K562 (cell line): Measurements from ENCODE around the gene TCEA3. TPM values are rescaled to one million over a fixed set of nuclear protein-coding genes. Genes with fewer than 3 reads are reported as not detected.

Experiments used
- ATAC-seq: fragments of 200-7000 bp; cut with Tn5 transposase; 3 replicates; pipeline ENCODE4 v1.9.1; 2020; ENCODE audit warnings: moderate library complexity
- BruUV-seq: library from RNA; stranded (reverse); fragments of 400-500 nt; replicated peaks from 2 replicates; lab custom pipeline; 2021; lab: Mats Ljungman, UMichigan
- CTCF ChIA-PET: fragments of 300-600 bp; formaldehyde crosslinking; extraction: SDS; loops from one replicate; lab custom pipeline; 2021; ENCODE audit warnings: low intra/inter-chr PET ratio; lab: Yijun Ruan, JAX
- POLR2A ChIA-PET: fragments of 300-600, 350-650 bp; sonication (Branson Sonifier 250); formaldehyde crosslinking; extraction: SDS; loops from one replicate; lab custom pipeline; 2021; ENCODE audit warnings: antibody characterized with exemption, inconsistent platforms; lab: Yijun Ruan, JAX
- DNase-seq, 4 experiments: peaks; one replicate each; pipeline versions ENCODE4 v3.0.0 to v3.0.0-alpha.2; 2011 to 2018; ENCODE audit warnings: low spot score in 3 of 4, mixed read lengths in 3 of 4; ENCODE audit errors: extremely low read depth in 1 of 4
- FAIRE-seq: peaks from 2 replicates; lab custom pipeline; 2011; peaks lifted over from hg19 to GRCh38; lab: Jason Lieb, UNC
- H2AFZ ChIP-seq: 2 replicates; pipeline ENCODE4 v1.6.0; 2011; ENCODE audit warnings: low read depth, low read length, control low read depth, inconsistent platforms
- H3K27ac ChIP-seq: fragments of 200-600 bp; 3 replicates; pipeline ENCODE4 v1.8.0; 2011; ENCODE audit warnings: low read depth, mild to moderate bottlenecking, control low read depth, inconsistent platforms, low read length, moderate library complexity, mixed read lengths; ENCODE audit errors: extremely low read depth
- H3K27me3 ChIP-seq, 2 experiments: fragments of 300-600 bp in 1 of 2; 2 replicates in 1 of 2; 3 replicates in 1 of 2; pipeline versions ENCODE4 v1.6.0 to v1.8.0; 2011; ENCODE audit warnings: inconsistent platforms in 2 of 2, low read length in 2 of 2, mild to moderate bottlenecking in 1 of 2, mixed read lengths in 1 of 2, moderate library complexity in 1 of 2; ENCODE audit not compliant: control insufficient read depth in 2 of 2, insufficient read depth in 2 of 2
- H3K36me3 ChIP-seq: fragments of 300-600 bp; 3 replicates; pipeline ENCODE4 v1.8.0; 2011; ENCODE audit warnings: mild to moderate bottlenecking, low read length, inconsistent platforms; ENCODE audit not compliant: control insufficient read depth, insufficient read depth
- H3K4me1 ChIP-seq, 2 experiments: fragments of 200-600 bp in 1 of 2; replicated peaks in 1 of 2; 2 replicates in 1 of 2; 3 replicates in 1 of 2; pipeline versions ENCODE4 v1.5.1 to v1.8.0; 2011; ENCODE audit warnings: inconsistent platforms in 2 of 2, low read length in 2 of 2, mild to moderate bottlenecking in 1 of 2, mixed read lengths in 1 of 2, moderate library complexity in 1 of 2; ENCODE audit not compliant: control insufficient read depth in 2 of 2, insufficient read depth in 2 of 2
- H3K4me2 ChIP-seq: 2 replicates; pipeline ENCODE4 v1.6.1; 2011; ENCODE audit warnings: low read length, control low read depth, inconsistent platforms, mixed read lengths; ENCODE audit not compliant: insufficient read depth
- H3K4me3 ChIP-seq: fragments of 200-600 bp; sonication (generic), shearing (Covaris generic); 2 replicates; pipeline ENCODE4 v1.5.1; 2016; ENCODE audit warnings: control low read depth, inconsistent platforms
- H3K79me2 ChIP-seq: fragments of 200-600 bp; 3 replicates; pipeline ENCODE4 v1.8.0; 2011; ENCODE audit warnings: low read length, inconsistent platforms; ENCODE audit not compliant: control insufficient read depth, insufficient read depth
- H3K9ac ChIP-seq, 2 experiments: 2 replicates each; pipeline versions ENCODE4 v1.6.0 to v1.6.1; 2011; ENCODE audit warnings: low read depth in 2 of 2, low read length in 2 of 2, control low read depth in 1 of 2, inconsistent platforms in 1 of 2, mild to moderate bottlenecking in 1 of 2, mixed read lengths in 1 of 2; ENCODE audit not compliant: insufficient read depth in 1 of 2
- H3K9me1 ChIP-seq: one replicate; pipeline ENCODE4 v1.6.0; 2011; ENCODE audit warnings: inconsistent platforms, mild to moderate bottlenecking, low read length, moderate library complexity; ENCODE audit not compliant: control insufficient read depth, insufficient read depth
- H3K9me3 ChIP-seq: replicated peaks from 2 replicates; pipeline ENCODE4 v1.5.1; 2011; ENCODE audit warnings: low read depth, low read length, inconsistent platforms; ENCODE audit not compliant: control insufficient read depth, insufficient read depth
- H4K20me1 ChIP-seq: replicated peaks from 2 replicates; pipeline ENCODE4 v1.6.1; 2011; ENCODE audit warnings: low read length, inconsistent platforms, mixed read lengths; ENCODE audit not compliant: control insufficient read depth, insufficient read depth
- KLF13 ChIP-seq: fragments of 450-650 bp; IDR thresholded peaks from 2 replicates; pipeline ENCODE4 v1.6.1; 2016; ENCODE audit warnings: missing genetic modification characterization, low read depth, mild to moderate bottlenecking, missing compliant biosample characterization, moderate library complexity, borderline replicate concordance
- TARDBP ChIP-seq: fragments of 450-650 bp; IDR thresholded peaks from 2 replicates; pipeline ENCODE4 v1.6.1; 2016
- ZBTB9 ChIP-seq: fragments of 450-650 bp; formaldehyde crosslinking; IDR thresholded peaks from 2 replicates; pipeline ENCODE4 v1.4.0; 2020; ENCODE audit warnings: mild to moderate bottlenecking, moderate library complexity
- ZC3H8 ChIP-seq: fragments of 450-650 bp; IDR thresholded peaks from 2 replicates; pipeline ENCODE4 v1.6.1; 2017
- ZFP30 ChIP-seq: fragments of 250-450 bp; sonication (Bioruptor Pico); IDR thresholded peaks from 2 replicates; pipeline ENCODE4 v1.8.0; 2022; ENCODE audit warnings: moderate library complexity, mild to moderate bottlenecking, inconsistent platforms, borderline replicate concordance
- WGBS: fragments of 100-300 bp; shearing (Covaris generic); methylation state at CpG from one replicate; pipeline ENCODE4 v1.1.6; 2016; ENCODE audit warnings: low coverage, mixed read lengths; ENCODE audit not compliant: insufficient coverage; ENCODE audit errors: missing lambda C conversion rate; 5-methylcytosine and 5-hydroxymethylcytosine counted together
- in situ Hi-C: fragments of 300-500 bp; cut with MboI; formaldehyde crosslinking; loops from 4 replicates; pipeline ENCODE4 v1.15.0; 2018; ENCODE audit warnings: inconsistent platforms, mixed read lengths
- intact Hi-C: fragments of 100-400 bp; cut with micrococcal nuclease; formaldehyde crosslinking; loops from 2 replicates; pipeline ENCODE4 v1.14.2; 2022
- polyA plus RNA-seq, 8 experiments: library from polyadenylated mRNA; depleted of rRNA in 4 of 8; stranded (reverse) in 5 of 8; unstranded in 3 of 8; fragments of >200 nt; fragmentation: Nextera tagmentation in 2 of 8; fragmentation: Illumina TruSeq in 1 of 8; extraction: Ambion mirVana in 2 of 8; extraction: Trizol in 1 of 8; gene quantifications; 2 replicates each; pipeline versions ENCODE4 v1.2.1 to v1.2.3, GENCODE V29; 2011 to 2014; ENCODE audit warnings: inconsistent platforms in 1 of 8, missing spikeins in 1 of 8
- total RNA-seq, 7 experiments: library from RNA; depleted of rRNA in 6 of 7; stranded (reverse); fragments of >200 nt in 6 of 7; fragmentation: Illumina TruSeq in 2 of 7; extraction: Trizol in 2 of 7; gene quantifications; 2 replicates each; pipeline versions ENCODE4 v1.2.1 to v1.2.3, GENCODE V29; 2011 to 2021; ENCODE audit warnings: low replicate concordance in 1 of 7
- TF ChIP-seq, protein P1 (sequence below), 2 experiments: fragments of 450-650 bp in 1 of 2; IDR thresholded peaks; 2 replicates each; pipeline ENCODE4 v1.6.1; 2011 to 2017; ENCODE audit warnings: low read depth in 2 of 2, antibody characterized with exemption in 1 of 2, borderline replicate concordance in 1 of 2, low read length in 1 of 2, mild to moderate bottlenecking in 1 of 2, mixed read lengths in 1 of 2; ENCODE audit not compliant: control insufficient read depth in 1 of 2
- TF ChIP-seq, protein P2 (sequence below), 2 experiments: fragments of 450-650 bp in 1 of 2; sonication (generic) in 1 of 2; formaldehyde crosslinking in 1 of 2; IDR thresholded peaks in 1 of 2; conservative IDR thresholded peaks in 1 of 2; 2 replicates each; pipeline versions ENCODE4 v1.6.1 to v1.8.1; 2016 to 2023; ENCODE audit warnings: mild to moderate bottlenecking in 2 of 2, moderate library complexity in 2 of 2, inconsistent platforms in 1 of 2, missing genetic modification reagents in 1 of 2

Gene TCEA3
- total and polyA plus RNA-seq, 9 of the 15 experiments (the other 6 are each of a cell fraction or from before 2014, with no cell fraction given), result 0.03 to 0.55 (median 0.36) TPM

DNA sequence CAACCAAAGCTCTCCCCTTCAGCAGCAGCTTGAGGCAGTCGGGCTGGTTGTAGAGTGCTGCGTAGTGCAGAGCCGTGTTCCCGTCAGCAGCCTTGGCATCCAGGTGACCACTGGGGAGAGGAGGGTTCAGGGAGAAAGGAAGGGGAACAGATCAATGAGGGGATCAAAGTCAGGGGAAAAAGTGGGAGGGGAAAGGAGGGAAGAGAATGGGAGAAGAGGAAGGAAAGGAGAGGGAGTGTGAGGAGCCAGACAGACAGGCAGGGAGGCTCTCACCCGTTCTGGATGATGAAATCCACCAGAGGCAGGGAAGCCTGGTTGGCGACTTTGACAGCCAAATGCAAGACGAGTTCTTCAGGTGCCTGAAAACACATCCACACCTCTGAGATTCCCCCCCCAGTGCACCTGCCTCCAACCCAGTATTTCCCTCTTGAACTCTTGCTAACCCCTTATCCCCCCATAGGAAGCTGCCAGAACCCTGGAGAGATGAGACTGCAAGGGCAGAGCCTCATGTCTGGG is 9.8 kb upstream of the TCEA3 start:
- no peak overlapping the region for H3K4me2 ChIP-seq
- FAIRE-seq, result no peak

DNA sequence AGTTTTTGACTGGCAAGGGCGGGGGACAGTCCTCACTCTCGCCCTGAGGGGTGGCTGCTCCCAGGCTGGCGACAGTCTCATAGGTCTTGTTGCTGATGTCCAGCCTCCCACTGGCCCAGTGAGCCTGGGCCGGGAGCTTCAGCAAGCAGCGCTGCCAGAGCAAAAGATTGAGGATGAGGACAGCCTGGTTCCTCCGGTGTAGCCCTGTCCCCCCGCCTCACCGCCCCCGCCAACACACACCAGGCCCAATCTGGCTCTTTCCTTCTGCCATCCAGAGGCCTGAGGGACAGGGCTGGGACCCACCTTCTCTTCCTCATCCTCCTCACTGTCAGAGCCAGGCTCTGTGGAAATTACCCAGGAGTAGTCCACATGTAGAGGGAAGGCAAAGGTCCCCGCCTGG is 8.6 kb upstream of the TCEA3 start:
- Histone ChIP-seq H3K4me2 (no peak overlapping the region), H3K36me3 (peaks cover 47% of the 10 kb centered on the region; the same call in 2 of the 3 replicates), H3K27ac (no peak overlapping the region), H3K9ac (peak overlapping the region in 1 of 2 experiments; percentile 5; a peak in 1 of 4 replicates), H3K9me3 (no peaks in the 10 kb centered on the region), H2AFZ (no peak overlapping the region), H3K4me1 (peaks cover 7 to 24% of the 10 kb centered on the region in 2 experiments; a peak in 4 of 5 replicates), H3K4me3 (no peak overlapping the region), H3K9me1 (no peaks in the 10 kb centered on the region), H3K27me3 (no peaks in the 10 kb centered on the region), H3K79me2 (no peaks in the 10 kb centered on the region), H4K20me1 (no peaks in the 10 kb centered on the region)
- 71% methylated on average over 10 of the region's 10 CpGs for WGBS
- FAIRE-seq, result no peak
- in situ Hi-C loops, result no loop called here
- ChIA-PET CTCF (no interaction called here), POLR2A (interaction anchor here (1.4 kb wide), 1 partner anchor 20 kb away, joined by 4 read pairs; no protein-coding TSS in a partner anchor)
- BruUV-seq, result no TSS peak
- ATAC-seq, result no peak
- no peak for DNase-seq
- intact Hi-C loops, result no loop called here
- TF ChIP-seq, protein P1, sequence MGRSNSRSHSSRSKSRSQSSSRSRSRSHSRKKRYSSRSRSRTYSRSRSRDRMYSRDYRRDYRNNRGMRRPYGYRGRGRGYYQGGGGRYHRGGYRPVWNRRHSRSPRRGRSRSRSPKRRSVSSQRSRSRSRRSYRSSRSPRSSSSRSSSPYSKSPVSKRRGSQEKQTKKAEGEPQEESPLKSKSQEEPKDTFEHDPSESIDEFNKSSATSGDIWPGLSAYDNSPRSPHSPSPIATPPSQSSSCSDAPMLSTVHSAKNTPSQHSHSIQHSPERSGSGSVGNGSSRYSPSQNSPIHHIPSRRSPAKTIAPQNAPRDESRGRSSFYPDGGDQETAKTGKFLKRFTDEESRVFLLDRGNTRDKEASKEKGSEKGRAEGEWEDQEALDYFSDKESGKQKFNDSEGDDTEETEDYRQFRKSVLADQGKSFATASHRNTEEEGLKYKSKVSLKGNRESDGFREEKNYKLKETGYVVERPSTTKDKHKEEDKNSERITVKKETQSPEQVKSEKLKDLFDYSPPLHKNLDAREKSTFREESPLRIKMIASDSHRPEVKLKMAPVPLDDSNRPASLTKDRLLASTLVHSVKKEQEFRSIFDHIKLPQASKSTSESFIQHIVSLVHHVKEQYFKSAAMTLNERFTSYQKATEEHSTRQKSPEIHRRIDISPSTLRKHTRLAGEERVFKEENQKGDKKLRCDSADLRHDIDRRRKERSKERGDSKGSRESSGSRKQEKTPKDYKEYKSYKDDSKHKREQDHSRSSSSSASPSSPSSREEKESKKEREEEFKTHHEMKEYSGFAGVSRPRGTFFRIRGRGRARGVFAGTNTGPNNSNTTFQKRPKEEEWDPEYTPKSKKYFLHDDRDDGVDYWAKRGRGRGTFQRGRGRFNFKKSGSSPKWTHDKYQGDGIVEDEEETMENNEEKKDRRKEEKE (IDR thresholded peaks at IDR 0.05; ENCODE audit: borderline replicate concordance in 1 of 2, control insufficient read depth in 1 of 2, low read depth in 2 of 2, low read length in 1 of 2), result no peak
- TF ChIP-seq ZC3H8 (no peak), ZBTB9 (CRISPR knock-in tag) (no peak), ZFP30 (CRISPR knock-in tag) (no peak), TARDBP (no peak)

More for the DNA sequence above, 9.8 kb upstream of the TCEA3 start:
- intact Hi-C loops, result no loop called here
- peak overlapping the region in 1 of 2 experiments; percentile 72; a peak in 1 of 4 replicates for H3K9ac ChIP-seq
- no peak overlapping the region for H3K27ac ChIP-seq
- no peaks in the 10 kb centered on the region for H3K9me3 ChIP-seq
- H3K4me3 ChIP-seq, result no peak overlapping the region
- no peaks in the 10 kb centered on the region for H4K20me1 ChIP-seq
- ChIA-PET POLR2A (interaction anchor here (0.7 to 1.4 kb wide), 2 partner anchors 21 to 25 kb away, joined by 3 to 4 read pairs; no protein-coding TSS in a partner anchor), CTCF (no interaction called here)
- no peaks in the 10 kb centered on the region for H3K27me3 ChIP-seq
- ATAC-seq, result no peak
- H2AFZ ChIP-seq, result no peak overlapping the region
- WGBS, result 53% methylated on average over 7 of the region's 7 CpGs
- H3K9me1 ChIP-seq, result no peaks in the 10 kb centered on the region
- peaks cover 51% of the 10 kb centered on the region; the same call in 2 of the 3 replicates for H3K36me3 ChIP-seq
- peaks cover 7 to 24% of the 10 kb centered on the region in 2 experiments; a peak in 4 of 5 replicates for H3K4me1 ChIP-seq
- no TSS peak for BruUV-seq
- DNase-seq, result no peak
- TF ChIP-seq, protein P2, sequence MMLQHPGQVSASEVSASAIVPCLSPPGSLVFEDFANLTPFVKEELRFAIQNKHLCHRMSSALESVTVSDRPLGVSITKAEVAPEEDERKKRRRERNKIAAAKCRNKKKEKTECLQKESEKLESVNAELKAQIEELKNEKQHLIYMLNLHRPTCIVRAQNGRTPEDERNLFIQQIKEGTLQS (IDR thresholded peaks at IDR 0.05), result 0 out of 2 replicates have a peak, but pooled peaks have one; percentile 9
- TF ChIP-seq, protein P2 (CRISPR knock-in tag; conservative IDR thresholded peaks at IDR 0.05), result no peak
- TF ChIP-seq KLF13 (tag), result no peak
- in situ Hi-C loops, result no loop called here
- no peaks in the 10 kb centered on the region for H3K79me2 ChIP-seq
